DND-41 (cell line): ENCODE data around the gene MYLK3.
A peak's percentile ranks its signal among the peaks of the same experiment; 100 is the strongest.

Experiments used
- ATAC-seq: fragments of 200-7000 bp; cut with Tn5 transposase; 3 replicates; pipeline ENCODE4 v1.9.1; 2021; ENCODE audit warnings: low read depth; ENCODE audit not compliant: insufficient read depth
- DNase-seq: peaks from one replicate; pipeline ENCODE4 v3.0.0-alpha.2; 2020
- H2AFZ ChIP-seq: 2 replicates; pipeline ENCODE4 v1.6.0; 2012; ENCODE audit warnings: low read depth, low read length
- H3K27ac ChIP-seq: 2 replicates; pipeline ENCODE4 v1.5.1; 2012; ENCODE audit warnings: low read length, inconsistent platforms
- H3K27me3 ChIP-seq: fragments of 200-600 bp; sonication (generic); 2 replicates; pipeline ENCODE4 v1.6.0; 2012; ENCODE audit warnings: low read length, mild to moderate bottlenecking, inconsistent platforms; ENCODE audit not compliant: insufficient read depth, poor library complexity
- H3K36me3 ChIP-seq: 2 replicates; pipeline ENCODE4 v1.5.1; 2012; ENCODE audit warnings: low read length, inconsistent platforms; ENCODE audit not compliant: insufficient read depth
- H3K4me1 ChIP-seq: 2 replicates; pipeline ENCODE4 v1.5.1; 2012; ENCODE audit warnings: mild to moderate bottlenecking, low read length; ENCODE audit not compliant: insufficient read depth
- H3K4me2 ChIP-seq: 2 replicates; pipeline ENCODE4 v1.6.0; 2012; ENCODE audit warnings: mild to moderate bottlenecking, moderate library complexity, low read length, inconsistent platforms; ENCODE audit not compliant: insufficient read depth
- H3K4me3 ChIP-seq, 2 experiments: fragments of 200-600 bp in 1 of 2; shearing (Covaris generic) in 1 of 2; 2 replicates each; pipeline ENCODE4 v1.5.1; 2012 to 2016; ENCODE audit warnings: inconsistent platforms in 2 of 2, low read length in 2 of 2, mild to moderate bottlenecking in 2 of 2, low read depth in 1 of 2, moderate library complexity in 1 of 2
- H3K79me2 ChIP-seq: 2 replicates; pipeline ENCODE4 v1.6.0; 2012; ENCODE audit warnings: low read length, inconsistent platforms; ENCODE audit not compliant: insufficient read depth
- H3K9ac ChIP-seq: 2 replicates; pipeline ENCODE4 v1.6.0; 2012; ENCODE audit warnings: low read depth, mild to moderate bottlenecking, inconsistent platforms, low read length, moderate library complexity
- H3K9me3 ChIP-seq: 2 replicates; pipeline ENCODE4 v1.5.1; 2012; ENCODE audit warnings: low read length, moderate library complexity, mild to moderate bottlenecking, inconsistent platforms; ENCODE audit not compliant: insufficient read depth, severe bottlenecking
- H4K20me1 ChIP-seq: 2 replicates; pipeline ENCODE4 v1.6.0; 2012; ENCODE audit warnings: low read length; ENCODE audit not compliant: insufficient read depth
- CTCF ChIP-seq: IDR thresholded peaks from 2 replicates; pipeline ENCODE4 v1.5.1; 2012; ENCODE audit warnings: borderline replicate concordance, low read length, moderate library complexity, mild to moderate bottlenecking; ENCODE audit not compliant: poor library complexity, severe bottlenecking; ENCODE audit errors: extremely low read depth
- EZH2 ChIP-seq: IDR thresholded peaks from 3 replicates; pipeline ENCODE4 v1.6.1; 2012; ENCODE audit warnings: borderline replicate concordance, low read depth, mild to moderate bottlenecking, moderate library complexity, low read length, inconsistent platforms; ENCODE audit not compliant: severe bottlenecking

The MYLK3 gene

GRCh38 chr16:46673320-46674013, 74.7 kb downstream of the MYLK3 start:
- Histone ChIP-seq H3K79me2 (no peaks in the 10 kb centered on the region), H3K4me2 (no peak overlapping the region), H3K9ac (no peak overlapping the region), H4K20me1 (0 out of 2 replicates have a peak, but pooled peaks cover 2% of the 10 kb centered on the region), H3K27me3 (no peaks in the 10 kb centered on the region), H3K4me3 (no peak overlapping the region), H3K9me3 (no peaks in the 10 kb centered on the region), H3K36me3 (peaks cover 86% of the 10 kb centered on the region), H3K27ac (no peak overlapping the region), H2AFZ (no peak overlapping the region), H3K4me1 (no peaks in the 10 kb centered on the region)
- ATAC-seq (peak; percentile 93), DNase-seq (peak; percentile 45)
- TF ChIP-seq EZH2: no peak
- TF ChIP-seq CTCF: peak; percentile 81

GRCh38 chr16:46662123-46662522, 86.0 kb downstream of the MYLK3 start:
- H4K20me1 ChIP-seq: no peaks in the 10 kb centered on the region
- TF ChIP-seq CTCF (no peak), EZH2 (no peak)
- H3K9ac ChIP-seq: no peak overlapping the region
- no peak for DNase-seq
- no peak overlapping the region for H3K27ac ChIP-seq
- no peak for ATAC-seq
- no peak overlapping the region for H3K4me2 ChIP-seq
- no peaks in the 10 kb centered on the region for H3K27me3 ChIP-seq
- no peaks in the 10 kb centered on the region for H3K4me1 ChIP-seq
- no peak overlapping the region for H3K4me3 ChIP-seq
- H3K79me2 ChIP-seq: no peaks in the 10 kb centered on the region
- peaks cover 86% of the 10 kb centered on the region for H3K36me3 ChIP-seq
- no peak overlapping the region for H2AFZ ChIP-seq
- H3K9me3 ChIP-seq: no peaks in the 10 kb centered on the region

GRCh38 chr16:46658925-46659324, 89.2 kb downstream of the MYLK3 start:
- Histone ChIP-seq H3K4me3 (no peak overlapping the region), H3K36me3 (peaks cover 61% of the 10 kb centered on the region), H3K9me3 (no peaks in the 10 kb centered on the region), H3K4me1 (no peaks in the 10 kb centered on the region), H3K27me3 (no peaks in the 10 kb centered on the region), H3K79me2 (no peaks in the 10 kb centered on the region), H4K20me1 (no peaks in the 10 kb centered on the region), H3K27ac (no peak overlapping the region), H3K9ac (no peak overlapping the region), H2AFZ (no peak overlapping the region), H3K4me2 (no peak overlapping the region)
- ATAC-seq (peak; percentile 40; the same call in 1 of the 3 replicates), DNase-seq (no peak)
- TF ChIP-seq CTCF: no peak
- no peak for TF ChIP-seq EZH2
